ENCODE results near the gene GRIFIN. TPM values are rescaled to one million over a fixed set of nuclear protein-coding genes. Genes with fewer than 3 reads are reported as not detected.

The GRIFIN gene
- total and polyA plus RNA-seq, 9 of the 15 experiments (the other 6 are each of a cell fraction or from before 2014, with no cell fraction given), result not detected

- FAIRE-seq (no peak), DNase-seq (ENCODE audit: extremely low read depth in 1 of 4, low spot score in 3 of 4) (no peak), ATAC-seq (no peak)
- TF ChIP-seq CEBPB (tag; IDR thresholded peaks at IDR 0.05) (peak; percentile 68), SMARCE1 (IDR thresholded peaks at IDR 0.05) (no peak)
- Histone ChIP-seq H3K4me3 (no peak overlapping the region), H3K9me1 (ENCODE audit: control insufficient read depth, insufficient read depth, low read length) (no peaks in the 10 kb centered on the region), H3K36me3 (ENCODE audit: control insufficient read depth, insufficient read depth, low read length) (no peaks in the 10 kb centered on the region), H3K79me2 (ENCODE audit: control insufficient read depth, insufficient read depth, low read length) (no peaks in the 10 kb centered on the region), H3K27me3 (ENCODE audit: control insufficient read depth in 2 of 2, insufficient read depth in 2 of 2, low read length in 2 of 2) (peaks cover 2 to 14% of the 10 kb centered on the region in 2 experiments; a peak in 4 of 5 replicates), H3K4me2 (ENCODE audit: insufficient read depth, low read length) (no peak overlapping the region), H2AFZ (ENCODE audit: low read depth, low read length) (no peak overlapping the region), H3K9ac (ENCODE audit: insufficient read depth in 1 of 2, low read depth in 2 of 2, low read length in 2 of 2) (no peak overlapping the region), H3K9me3 (replicated peaks; ENCODE audit: control insufficient read depth, insufficient read depth, low read depth, low read length) (peaks cover 4% of the 10 kb centered on the region; the same call in 1 of the 2 replicates), H3K27ac (ENCODE audit: extremely low read depth, low read depth, low read length) (no peak overlapping the region), H3K4me1 (replicated peaks in 1 of 2; ENCODE audit: control insufficient read depth in 2 of 2, insufficient read depth in 2 of 2, low read length in 2 of 2) (peaks cover 0 to 15% of the 10 kb centered on the region in 2 experiments; a peak in 2 of 5 replicates), H4K20me1 (replicated peaks; ENCODE audit: control insufficient read depth, insufficient read depth, low read length) (no peaks in the 10 kb centered on the region)
- ChIA-PET CTCF (ENCODE audit: low intra/inter-chr PET ratio) (no interaction called here), POLR2A (no interaction called here)
- in situ Hi-C loops (cut with MboI) (no loop called here), intact Hi-C loops (cut with micrococcal nuclease) (no loop called here)
- WGBS (ENCODE audit: insufficient coverage, low coverage, missing lambda C conversion rate), result 56% methylated on average over 12 of the region's 12 CpGs
- no TSS peak for BruUV-seq (replicated peaks)
Observed at GRCh38 chr7:2484868-2485267, 8.7 kb upstream of the GRIFIN start.

GRCh38 chr7:2483494-2483893, 7.3 kb upstream of the GRIFIN start:
- Histone ChIP-seq H2AFZ (ENCODE audit: low read depth, low read length) (no peak overlapping the region), H3K9ac (ENCODE audit: insufficient read depth in 1 of 2, low read depth in 2 of 2, low read length in 2 of 2) (no peak overlapping the region), H4K20me1 (replicated peaks; ENCODE audit: control insufficient read depth, insufficient read depth, low read length) (peaks cover 10% of the 10 kb centered on the region), H3K4me1 (replicated peaks in 1 of 2; ENCODE audit: control insufficient read depth in 2 of 2, insufficient read depth in 2 of 2, low read length in 2 of 2) (peaks cover 0 to 24% of the 10 kb centered on the region in 2 experiments; a peak in 3 of 5 replicates), H3K27ac (ENCODE audit: extremely low read depth, low read depth, low read length) (no peak overlapping the region), H3K9me3 (replicated peaks; ENCODE audit: control insufficient read depth, insufficient read depth, low read depth, low read length) (peaks cover 4% of the 10 kb centered on the region; the same call in 1 of the 2 replicates), H3K79me2 (ENCODE audit: control insufficient read depth, insufficient read depth, low read length) (no peaks in the 10 kb centered on the region), H3K36me3 (ENCODE audit: control insufficient read depth, insufficient read depth, low read length) (no peaks in the 10 kb centered on the region), H3K9me1 (ENCODE audit: control insufficient read depth, insufficient read depth, low read length) (no peaks in the 10 kb centered on the region), H3K4me3 (no peak overlapping the region), H3K27me3 (ENCODE audit: control insufficient read depth in 2 of 2, insufficient read depth in 2 of 2, low read length in 2 of 2) (peaks cover 15 to 28% of the 10 kb centered on the region in 2 experiments; a peak in 4 of 5 replicates), H3K4me2 (ENCODE audit: insufficient read depth, low read length) (no peak overlapping the region)
- no peak for FAIRE-seq
- ChIA-PET CTCF (ENCODE audit: low intra/inter-chr PET ratio) (no interaction called here), POLR2A (interaction anchor here (0.5 to 0.8 kb wide), 2 partner anchors 9 to 52 kb away, joined by 3 read pairs; no protein-coding TSS in a partner anchor)
- TF ChIP-seq, protein P1, sequence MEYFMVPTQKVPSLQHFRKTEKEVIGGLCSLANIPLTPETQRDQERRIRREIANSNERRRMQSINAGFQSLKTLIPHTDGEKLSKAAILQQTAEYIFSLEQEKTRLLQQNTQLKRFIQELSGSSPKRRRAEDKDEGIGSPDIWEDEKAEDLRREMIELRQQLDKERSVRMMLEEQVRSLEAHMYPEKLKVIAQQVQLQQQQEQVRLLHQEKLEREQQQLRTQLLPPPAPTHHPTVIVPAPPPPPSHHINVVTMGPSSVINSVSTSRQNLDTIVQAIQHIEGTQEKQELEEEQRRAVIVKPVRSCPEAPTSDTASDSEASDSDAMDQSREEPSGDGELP (CRISPR knock-in tag; IDR thresholded peaks at IDR 0.05; ENCODE audit: borderline replicate concordance), result peak; percentile 50; the same call in 1 of the 2 replicates
- no peak for TF ChIP-seq POLR2G (IDR thresholded peaks at IDR 0.05; ENCODE audit: low read depth, low read length)
- intact Hi-C loops (cut with micrococcal nuclease), result no loop called here
- ATAC-seq, result no peak
- DNase-seq (ENCODE audit: extremely low read depth in 1 of 4, low spot score in 3 of 4), result no peak
- in situ Hi-C loops (cut with MboI), result no loop called here
- BruUV-seq (replicated peaks), result no TSS peak
- 0% methylated on average over 5 of the region's 5 CpGs for WGBS (ENCODE audit: insufficient coverage, low coverage, missing lambda C conversion rate)
